Measurements from ENCODE around the gene HSPA12A. TPM values are rescaled to one million over a fixed set of nuclear protein-coding genes. Genes with fewer than 3 reads are reported as not detected.

The HSPA12A gene
- total RNA-seq, 1 experiment from 2014 or later, result 0.92 TPM

DNA sequence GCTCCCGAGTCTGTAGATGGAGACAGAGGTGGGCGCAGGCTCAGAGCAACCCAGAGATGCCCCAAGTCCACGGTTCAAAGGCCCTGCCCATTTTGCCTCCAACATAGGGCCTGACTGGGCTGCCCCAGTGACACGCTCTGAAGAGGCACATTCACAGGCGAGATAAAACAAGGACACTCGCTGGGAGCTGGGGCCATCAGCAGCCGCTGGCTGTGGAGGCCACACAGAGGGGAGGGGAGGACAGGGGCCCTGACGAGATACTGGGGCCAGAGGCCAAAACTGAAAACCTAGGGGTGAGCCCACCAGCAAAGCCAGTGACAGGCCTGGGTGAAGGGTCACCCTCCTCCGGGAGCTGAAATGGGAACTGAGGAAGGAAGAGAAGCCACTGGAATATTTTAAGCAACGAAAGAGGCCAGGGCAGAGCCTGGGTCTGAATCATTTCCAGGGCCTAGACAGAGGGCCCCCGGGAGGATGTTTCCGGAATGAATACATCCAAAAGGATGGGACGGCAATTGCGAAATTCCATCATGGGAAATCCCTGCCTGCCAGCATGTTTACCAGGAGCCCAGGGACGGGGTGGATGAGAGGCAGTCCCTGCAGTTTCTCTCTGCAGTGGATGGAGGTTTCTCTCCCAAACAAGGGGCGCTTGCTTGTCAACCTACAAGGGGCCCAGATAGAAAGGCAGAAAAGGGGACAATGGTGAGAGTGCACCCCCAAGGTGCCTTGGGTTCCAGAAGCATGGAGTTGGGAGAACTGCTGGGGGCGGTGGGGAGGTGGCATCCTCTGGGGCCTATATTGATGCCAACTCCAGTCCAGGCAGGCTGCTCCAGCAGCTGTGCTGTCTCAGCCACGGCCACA is 29.0 kb upstream of the HSPA12A start:
- DNase-seq (ENCODE audit: low spot score), result no peak

DNA sequence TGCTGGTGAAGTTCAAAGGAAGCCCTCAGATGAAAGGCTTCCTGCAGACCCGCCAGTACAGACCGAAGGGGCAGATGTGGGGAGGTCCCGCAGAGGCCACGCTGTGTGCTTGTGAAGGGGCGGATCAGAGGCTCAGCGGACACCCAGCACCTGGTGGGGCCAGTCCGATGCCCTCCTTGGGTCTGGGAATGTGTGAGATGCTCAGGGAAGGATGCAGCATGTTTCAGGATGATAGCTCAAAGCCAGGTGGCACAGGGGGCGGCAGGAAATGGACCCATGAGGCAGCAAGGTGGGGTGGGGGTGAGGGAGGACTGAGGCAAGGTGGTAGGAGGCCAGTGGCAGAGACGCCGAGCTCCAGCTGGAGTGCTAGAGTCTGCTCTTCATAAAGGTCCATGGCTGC is 27.9 kb upstream of the HSPA12A start:
- no peak for DNase-seq (ENCODE audit: low spot score)

DNA sequence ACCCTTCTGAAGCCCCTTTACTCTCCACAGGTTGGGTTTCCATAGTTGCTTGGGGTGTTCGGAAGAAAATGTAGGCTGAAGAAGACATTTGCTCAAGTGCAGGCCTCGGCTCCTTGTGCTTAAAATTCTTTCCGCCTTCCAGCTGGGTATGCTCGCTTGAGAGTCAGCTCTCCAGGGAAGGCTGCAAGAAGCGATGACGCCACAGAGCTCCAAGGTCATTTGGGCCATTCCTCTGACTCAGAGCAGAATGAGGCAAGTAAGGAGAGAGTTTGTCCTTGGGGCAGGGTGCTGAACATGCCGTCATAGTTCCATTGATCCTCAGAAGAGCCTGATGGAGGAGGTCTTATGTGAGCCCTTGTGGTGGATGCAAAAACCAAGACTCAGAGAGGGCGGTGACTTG is 27.4 kb upstream of the HSPA12A start:
- no peak for DNase-seq (ENCODE audit: low spot score)

DNA sequence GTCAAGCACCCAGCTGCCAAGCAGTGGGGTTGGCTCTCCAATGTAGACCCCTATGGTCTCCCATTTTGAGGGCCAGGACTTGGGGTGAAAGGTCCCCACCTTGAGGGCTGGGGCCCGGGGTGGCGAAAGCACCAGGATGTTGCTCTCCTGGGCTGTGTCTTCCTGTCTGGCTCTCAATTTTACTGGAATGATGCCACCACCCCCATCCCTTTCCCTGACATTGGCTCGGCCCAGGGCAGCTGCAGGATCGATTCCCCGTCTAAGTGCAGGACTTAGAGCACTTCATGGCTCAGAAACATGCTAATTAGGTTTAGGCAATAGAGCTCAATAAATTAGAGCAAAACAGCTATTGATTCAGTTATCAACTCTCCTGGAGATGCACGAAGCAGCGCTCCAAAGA is 27.0 kb upstream of the HSPA12A start:
- DNase-seq (ENCODE audit: low spot score), result no peak

DNA sequence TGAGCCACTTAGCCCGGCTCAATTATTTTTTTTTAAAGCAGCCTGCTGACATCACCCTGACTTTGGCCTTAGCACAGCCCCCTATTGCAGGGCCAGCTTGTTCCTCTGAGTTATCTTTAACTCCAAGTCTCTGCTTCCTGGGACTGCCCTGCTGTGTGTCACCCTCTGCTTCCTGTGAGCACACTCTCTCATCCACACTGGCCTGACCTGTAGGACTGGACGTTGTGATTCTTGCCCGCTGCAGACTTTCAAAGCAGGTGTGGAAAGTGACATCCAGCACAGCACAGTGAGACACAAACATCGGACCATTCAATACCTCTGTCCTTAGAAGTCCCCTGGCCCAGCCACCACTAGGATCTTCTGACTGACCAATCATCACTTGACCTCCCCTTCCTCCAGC is 26.4 kb upstream of the HSPA12A start:
- no peak for DNase-seq (ENCODE audit: low spot score)

DNA sequence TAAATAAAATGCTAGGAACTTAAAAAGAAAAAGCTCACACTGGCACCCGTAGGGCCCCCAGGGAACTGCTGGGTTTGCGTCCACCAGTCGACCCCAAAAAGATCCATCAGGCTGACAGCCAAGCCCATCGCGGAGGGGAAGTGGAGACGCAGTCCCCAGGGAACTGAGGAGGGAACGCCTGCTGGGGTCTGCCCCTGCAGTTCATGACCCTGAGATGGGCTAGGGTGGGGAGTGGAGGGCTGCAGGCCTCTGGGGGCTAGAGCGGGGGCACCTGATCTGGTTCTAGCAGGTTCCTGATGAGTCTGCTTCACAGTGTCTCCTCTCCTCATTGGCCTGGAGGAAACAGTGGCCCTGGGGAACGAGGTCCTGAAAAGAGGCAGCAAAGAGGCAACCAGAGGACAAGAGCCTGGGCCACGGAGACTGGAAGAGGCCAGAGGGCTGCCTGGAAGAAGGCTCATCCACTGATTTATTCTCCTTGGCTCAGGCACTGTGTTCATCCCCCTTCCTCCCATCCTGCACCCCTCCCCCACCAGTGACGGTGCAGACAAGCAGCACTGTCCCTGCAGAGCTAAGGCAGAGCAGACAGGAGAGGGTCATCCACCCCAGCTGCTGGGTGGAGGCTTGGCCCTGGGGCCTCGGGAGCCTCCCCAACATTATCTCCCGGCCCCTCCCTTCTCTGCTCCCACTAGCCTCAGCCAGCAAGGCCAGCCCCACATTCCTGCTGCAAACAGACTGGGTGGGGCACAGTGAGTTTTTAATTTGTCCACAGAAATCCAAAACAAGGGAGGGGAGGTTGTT is 24.7 kb upstream of the HSPA12A start:
- no peak for DNase-seq (ENCODE audit: low spot score)

DNA sequence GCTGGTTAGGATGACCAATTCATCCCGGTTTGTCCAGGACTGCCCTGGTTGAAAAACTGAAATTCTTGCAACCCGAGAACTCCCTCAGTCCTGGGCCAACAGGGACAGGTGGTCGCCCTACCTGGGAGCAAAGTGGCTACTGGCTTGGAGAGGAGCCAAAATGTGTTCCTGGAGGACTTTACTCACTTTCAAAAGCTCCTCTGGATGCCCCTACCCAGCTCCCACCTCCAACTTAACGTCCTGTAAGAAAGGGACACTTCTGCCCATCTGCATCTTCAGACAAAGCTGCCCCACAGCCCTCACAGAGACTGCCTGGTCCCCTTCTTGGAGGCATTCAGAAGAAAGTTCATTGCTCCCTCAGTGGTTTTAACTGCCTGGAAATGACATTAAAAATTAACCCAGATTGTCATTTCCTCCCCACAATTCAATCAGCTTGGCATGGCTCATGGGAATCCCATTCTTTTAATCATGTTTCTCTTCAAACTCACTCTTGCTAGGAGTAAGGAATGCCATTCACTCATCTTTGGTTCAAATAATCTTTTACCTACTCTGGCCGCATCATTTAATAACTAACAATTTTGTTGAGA is 24.0 kb upstream of the HSPA12A start:
- DNase-seq (ENCODE audit: low spot score), result no peak

DNA sequence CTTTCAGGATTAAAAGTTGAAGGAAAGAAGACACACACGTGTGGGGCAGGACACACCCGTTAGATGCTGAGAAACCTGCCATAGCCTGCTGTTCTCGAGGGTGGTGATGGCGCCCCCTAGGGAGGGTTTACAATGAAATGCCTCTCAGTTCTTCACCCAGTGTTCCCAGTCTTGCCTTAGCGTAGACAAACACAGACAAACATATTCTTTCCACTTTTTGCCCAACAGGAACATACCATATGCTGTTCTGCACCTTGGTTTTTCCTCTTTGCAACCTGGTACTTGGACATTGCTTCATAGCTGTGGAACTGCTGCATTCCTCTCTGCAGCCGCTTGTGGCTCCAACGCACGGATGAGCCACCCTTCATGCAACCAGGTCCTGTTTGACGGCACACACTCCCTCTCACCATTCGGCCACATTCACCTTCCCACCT is 23.3 kb upstream of the HSPA12A start:
- DNase-seq (ENCODE audit: low spot score), result peak; percentile 50

DNA sequence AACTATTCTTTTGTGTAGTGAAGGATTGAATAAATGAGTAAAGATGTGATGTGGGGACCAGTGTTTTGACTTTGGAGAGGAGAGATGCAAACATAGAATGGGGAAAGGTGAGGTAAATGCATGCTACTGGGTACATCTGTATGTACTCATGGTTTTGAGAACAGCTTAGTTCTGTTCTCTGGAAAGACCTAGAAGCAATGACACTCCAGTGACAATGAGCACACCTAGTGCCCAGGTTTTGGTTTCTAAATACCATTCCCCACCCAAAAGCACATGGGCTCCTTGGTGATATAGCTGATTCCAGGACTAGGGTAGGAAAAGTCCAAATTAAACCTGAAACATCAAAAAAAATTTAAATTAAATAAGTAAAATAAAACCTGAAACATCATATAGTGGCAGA is 22.6 kb upstream of the HSPA12A start:
- DNase-seq (ENCODE audit: low spot score), result no peak

DNA sequence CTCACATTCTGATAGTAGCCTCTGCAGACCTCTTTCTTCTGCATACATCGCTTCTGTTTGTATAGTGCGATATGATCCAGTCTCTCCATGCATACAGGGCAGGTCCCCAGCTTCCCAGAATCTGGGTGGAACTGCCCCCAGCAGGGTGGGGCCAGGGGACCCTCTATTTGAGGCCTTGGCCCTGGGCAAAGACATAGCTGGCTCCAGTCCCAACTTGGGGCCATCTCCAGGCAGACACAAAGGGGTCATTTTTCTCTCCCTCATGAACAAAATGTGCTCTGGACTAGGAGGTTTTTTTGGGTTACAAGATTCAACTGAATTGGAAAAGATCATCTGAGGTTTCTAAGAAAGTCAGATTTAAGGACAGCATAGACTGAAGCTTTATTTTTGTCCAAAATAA is 21.1 kb upstream of the HSPA12A start:
- DNase-seq (ENCODE audit: low spot score), result no peak

DNA sequence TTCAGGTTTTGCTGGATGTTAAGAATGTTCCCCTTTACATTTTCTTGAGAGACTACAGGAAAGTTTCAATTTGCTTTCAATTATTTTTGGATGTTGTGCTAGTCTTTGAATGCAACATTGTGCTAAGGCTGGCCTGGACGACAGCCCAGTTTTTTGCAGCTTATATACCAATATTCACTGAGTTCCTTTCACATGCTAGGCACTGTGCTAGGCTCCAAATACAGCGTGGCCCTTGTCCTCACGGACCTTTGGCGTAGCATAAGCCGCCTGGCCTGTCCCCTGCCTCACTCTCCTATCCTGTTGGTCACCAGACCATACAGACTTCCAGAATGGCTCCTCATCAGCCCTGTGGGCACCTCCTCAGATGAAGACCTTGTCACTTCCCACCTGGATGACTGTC is 19.5 kb upstream of the HSPA12A start:
- DNase-seq (ENCODE audit: low spot score), result no peak

DNA sequence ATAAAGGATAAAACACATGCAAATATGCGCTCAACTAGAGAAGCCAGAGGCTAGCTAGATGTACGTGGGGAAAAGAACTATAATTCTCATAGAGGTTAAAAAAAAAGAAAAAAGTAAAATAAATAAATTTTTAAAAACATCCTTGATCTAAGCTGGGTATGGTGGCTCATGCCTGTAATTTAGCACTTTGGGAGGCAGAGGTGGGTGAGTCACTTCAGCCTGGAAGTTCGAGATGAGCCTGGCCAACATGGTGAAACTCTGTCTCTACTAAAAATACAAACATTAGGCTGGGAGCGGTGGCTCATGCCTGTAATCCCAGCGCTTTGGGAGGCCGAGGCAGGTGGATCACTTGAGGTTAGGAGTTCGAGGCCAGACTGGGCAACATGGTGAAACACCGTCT is 18.6 kb upstream of the HSPA12A start:
- DNase-seq (ENCODE audit: low spot score), result no peak

DNA sequence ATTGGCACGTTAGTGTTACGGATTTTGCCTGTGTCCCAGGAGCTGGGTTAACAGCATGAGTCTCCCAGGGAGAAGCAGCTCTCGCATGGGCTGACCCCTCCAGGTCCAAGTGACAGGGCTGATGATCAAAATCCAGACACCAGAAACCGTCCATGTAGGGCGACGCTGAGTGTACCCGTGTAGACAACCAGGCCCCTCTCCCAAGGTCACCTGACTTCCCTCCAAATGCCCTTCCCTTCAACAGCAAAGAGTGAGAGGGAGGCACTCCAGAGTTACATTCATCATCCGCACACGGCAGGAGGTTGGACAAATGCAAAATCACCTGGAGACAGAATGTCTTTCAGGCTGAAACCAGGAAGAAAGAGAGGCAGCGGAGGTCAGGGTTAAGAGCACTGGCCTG is 14.9 kb upstream of the HSPA12A start:
- no peak for DNase-seq (ENCODE audit: low spot score)

DNA sequence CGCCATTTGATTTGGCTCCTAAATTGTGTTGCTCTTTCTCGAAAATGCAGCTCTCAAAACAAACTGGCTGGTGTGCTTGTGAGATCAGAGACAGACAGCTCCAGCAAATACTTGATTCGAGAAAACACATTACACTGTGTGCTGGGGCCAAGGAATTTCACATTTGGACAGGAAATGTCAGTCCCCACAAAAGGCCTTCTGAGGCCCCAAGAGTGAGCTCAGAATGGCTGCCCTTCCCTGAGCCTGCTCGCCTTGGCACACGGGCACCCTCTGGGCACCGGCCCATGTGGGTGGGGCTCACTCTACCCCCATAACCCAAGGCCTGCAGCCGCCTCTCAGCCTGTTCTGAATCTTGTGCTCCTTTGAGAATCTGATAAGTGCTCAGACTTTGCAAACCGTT is 13.9 kb upstream of the HSPA12A start:
- DNase-seq (ENCODE audit: low spot score), result no peak

DNA sequence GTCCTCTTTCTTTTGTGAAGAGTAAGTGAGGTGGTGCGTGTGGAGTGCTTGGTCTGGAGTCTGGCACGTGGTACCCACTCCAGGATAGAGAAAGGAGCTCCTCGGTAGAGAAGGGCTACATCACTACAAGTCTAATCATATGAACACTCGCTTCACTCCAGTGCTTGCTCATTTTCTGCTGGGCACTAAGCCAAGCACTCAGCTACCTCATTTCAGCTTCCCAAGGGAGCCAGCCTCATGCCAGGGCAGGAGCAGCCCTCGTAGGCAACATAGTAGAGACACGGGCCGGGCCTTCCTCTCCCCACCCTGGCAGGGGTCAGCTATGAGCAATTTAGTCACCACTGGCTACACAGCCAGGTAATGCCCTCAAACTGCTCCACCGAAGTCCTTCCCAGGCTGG is 11.4 kb upstream of the HSPA12A start:
- no peak for DNase-seq (ENCODE audit: low spot score)

DNA sequence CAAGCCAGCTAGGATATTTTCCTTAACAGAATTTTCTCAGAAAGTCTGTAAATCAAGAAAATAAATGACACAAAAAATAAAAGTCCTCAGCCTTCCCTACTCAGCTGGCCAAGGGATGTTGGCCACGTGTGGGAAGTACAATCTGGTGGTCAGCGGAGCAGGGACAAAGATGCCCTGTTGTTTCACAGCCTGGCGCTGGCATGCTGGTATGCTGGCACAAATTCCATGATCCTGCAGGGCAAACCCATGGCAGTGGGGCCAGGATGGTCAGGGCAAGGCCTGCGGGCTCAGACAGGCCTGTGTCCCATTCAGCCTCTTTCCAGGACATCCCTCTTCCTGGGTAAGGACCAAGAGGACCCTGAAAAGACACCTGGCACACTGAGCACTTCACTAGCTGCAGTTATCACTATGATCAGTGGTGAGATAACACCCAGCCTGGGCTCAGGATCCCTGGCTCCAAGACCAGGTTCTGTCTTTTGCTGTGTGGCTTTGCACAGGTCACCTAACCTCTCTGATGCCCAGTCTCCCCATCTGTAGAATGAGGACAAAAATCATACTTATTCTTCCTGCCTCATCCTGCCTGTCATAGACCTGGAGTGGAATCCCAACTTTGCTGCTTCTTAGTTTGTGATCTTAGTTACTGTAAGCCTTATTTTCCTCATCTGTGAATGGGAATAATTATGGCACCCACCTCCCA is 10.8 kb upstream of the HSPA12A start:
- no peak for DNase-seq (ENCODE audit: low spot score)

DNA sequence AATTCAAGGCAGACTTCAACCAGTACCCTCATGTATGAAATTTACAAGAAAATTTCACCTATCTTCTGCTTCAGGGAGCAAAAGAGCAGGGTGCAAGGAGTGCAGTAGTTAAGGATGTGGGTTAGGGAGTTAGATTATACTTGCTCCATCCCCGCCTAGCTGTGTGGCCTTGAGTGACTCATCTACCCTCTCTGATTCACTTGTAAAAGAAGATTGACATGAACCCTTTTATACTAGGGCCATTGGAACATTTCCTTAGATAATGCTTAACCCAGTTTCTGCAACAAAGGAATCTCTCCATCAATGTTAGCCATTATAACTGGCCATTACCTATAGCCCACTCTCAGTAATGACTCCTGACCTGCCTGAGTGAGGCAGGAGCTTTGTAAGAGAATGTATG is 10.2 kb upstream of the HSPA12A start:
- DNase-seq (ENCODE audit: low spot score), result no peak

DNA sequence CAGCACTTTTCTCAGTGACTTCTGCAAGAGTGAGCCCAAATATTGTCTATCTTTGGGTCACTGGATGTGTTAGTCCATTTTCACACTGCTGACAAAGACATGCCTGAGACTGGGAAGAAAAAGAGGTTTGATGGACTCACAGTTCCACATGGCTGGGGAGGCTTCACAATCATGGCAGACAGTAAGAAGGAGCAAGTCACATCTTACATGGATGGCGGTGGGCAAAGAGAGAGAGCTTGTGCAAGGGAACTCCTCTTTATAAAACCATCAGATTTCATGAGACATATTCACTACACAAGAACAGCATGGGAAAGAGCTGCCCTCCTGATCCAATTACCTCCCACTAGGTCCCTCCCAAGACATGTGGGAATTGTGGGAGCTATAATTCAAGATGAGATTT is 6.1 kb upstream of the HSPA12A start:
- DNase-seq (ENCODE audit: low spot score), result no peak

DNA sequence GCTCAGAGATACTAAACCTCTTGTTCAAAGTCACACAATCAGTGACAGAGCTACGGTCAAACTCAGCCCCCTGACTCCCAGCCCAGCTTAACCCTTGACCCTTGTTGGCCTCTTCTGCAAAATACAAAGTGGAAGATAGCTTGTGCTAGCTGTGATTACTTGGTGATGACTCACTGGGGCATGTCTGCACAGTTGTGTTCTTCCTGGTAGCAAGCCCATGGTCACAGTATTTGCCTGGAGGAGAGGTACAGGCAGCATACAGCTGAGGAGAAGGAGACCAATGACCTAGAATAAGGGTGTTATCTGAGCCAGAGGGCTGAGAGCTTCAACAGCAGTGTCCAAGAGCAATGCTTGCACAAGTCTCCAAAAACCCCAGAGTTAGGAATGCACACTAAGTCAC is 5.7 kb upstream of the HSPA12A start:
- DNase-seq (ENCODE audit: low spot score), result no peak

DNA sequence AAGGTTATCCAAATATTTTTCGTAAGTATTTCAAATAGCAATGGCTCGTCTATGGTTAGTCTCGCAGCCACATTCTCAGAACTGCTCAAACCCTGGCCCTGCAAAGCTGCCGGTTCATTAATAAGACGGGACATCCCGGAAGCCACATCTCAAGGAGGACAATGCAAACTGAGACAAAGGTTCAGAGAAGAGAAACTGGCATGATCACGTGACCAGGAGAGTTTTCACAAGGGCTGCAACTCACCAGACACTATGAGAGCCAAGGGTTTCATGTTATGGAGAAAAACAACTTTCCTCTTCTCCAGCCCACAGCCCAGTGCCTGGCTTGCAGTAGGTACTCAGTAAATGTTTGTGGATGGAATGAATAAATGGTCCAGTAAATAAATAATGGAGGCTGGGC is 5.0 kb upstream of the HSPA12A start:
- no peak for DNase-seq (ENCODE audit: low spot score)

DNA sequence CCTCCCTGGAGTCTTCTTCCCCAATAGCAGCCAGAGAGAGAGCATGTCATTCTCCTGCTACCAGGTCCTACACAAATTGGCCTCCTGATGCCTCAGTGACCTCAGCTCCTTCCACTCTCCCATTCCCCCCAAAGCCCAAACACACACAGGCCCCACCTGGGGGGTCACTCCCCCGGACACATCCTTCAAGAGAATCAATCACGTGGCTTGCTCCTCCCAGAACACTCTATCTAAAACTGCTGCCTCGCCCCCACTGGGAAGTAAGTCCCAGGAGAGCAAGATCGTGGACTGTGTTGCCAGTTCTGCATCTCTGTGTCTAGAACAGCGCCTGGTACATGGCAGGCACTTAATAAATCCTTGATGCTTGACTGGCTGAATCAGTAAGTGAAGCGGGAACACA is 2.5 kb upstream of the HSPA12A start:
- DNase-seq (ENCODE audit: low spot score), result no peak

DNA sequence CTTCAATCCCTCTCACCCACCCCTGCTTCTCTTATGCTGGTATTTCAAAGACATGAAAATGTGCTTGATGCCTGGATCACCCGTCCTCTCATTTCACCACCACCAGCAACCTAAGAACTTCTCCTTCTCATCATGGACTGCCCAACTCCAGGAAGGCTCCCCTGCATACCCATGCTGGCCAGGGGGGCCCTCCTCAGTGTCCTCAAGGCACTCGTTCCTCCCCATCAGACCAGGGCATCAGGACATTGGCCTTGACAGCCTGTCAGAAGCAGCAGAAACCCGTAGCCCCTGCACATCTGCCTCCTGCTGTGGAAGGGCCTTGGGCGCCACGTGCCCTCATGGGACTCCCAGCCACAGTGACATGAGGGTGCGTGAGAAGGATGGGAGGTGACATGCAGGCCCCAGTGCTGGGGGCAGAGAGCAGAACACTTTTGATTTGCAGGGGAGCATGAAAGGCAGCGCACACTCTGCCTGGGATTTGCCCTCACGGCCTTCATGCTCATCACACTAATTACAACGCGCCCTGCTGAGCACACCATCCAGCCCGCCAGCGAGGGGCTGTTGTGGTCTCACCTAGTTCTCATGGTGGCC is 1.9 kb upstream of the HSPA12A start:
- no peak for DNase-seq (ENCODE audit: low spot score)

All from HT-29 (cell line).